RWPE2 (cell line): ENCODE data around the gene ALOX5.

ENCODE experiments used
- ATAC-seq: fragments of 200-7000 bp; cut with Tn5 transposase; 3 replicates; pipeline ENCODE4 v1.9.1; 2021; ENCODE audit warnings: low read depth
- DNase-seq: peaks from one replicate; pipeline ENCODE4 v3.0.0-alpha.2; 2020; ENCODE audit warnings: low spot score
- H3K27ac ChIP-seq: fragments of 450-650 bp; 2 replicates; pipeline ENCODE4 v1.5.1; 2017; ENCODE audit warnings: mild to moderate bottlenecking; ENCODE audit not compliant: poor library complexity, severe bottlenecking
- H3K27me3 ChIP-seq: fragments of 250-450 bp; sonication (Bioruptor Pico); 2 replicates; pipeline ENCODE4 v1.5.1; 2021; ENCODE audit warnings: mild to moderate bottlenecking, moderate library complexity; ENCODE audit not compliant: insufficient read depth, poor library complexity, severe bottlenecking
- H3K36me3 ChIP-seq: fragments of 250-450 bp; sonication (Bioruptor Pico); 2 replicates; pipeline ENCODE4 v1.5.1; 2020; ENCODE audit warnings: low read depth, mild to moderate bottlenecking, moderate library complexity
- H3K4me1 ChIP-seq: fragments of 250-450 bp; sonication (Bioruptor Pico); 2 replicates; pipeline ENCODE4 v1.5.1; 2021; ENCODE audit warnings: mild to moderate bottlenecking, moderate library complexity; ENCODE audit not compliant: insufficient read depth, poor library complexity, severe bottlenecking
- H3K4me3 ChIP-seq: fragments of 250-450 bp; sonication (Bioruptor Pico); 2 replicates; pipeline ENCODE4 v1.5.1; 2021; ENCODE audit warnings: mild to moderate bottlenecking, moderate library complexity; ENCODE audit not compliant: severe bottlenecking
- H3K9me3 ChIP-seq: fragments of 250-450 bp; sonication (Bioruptor Pico); 2 replicates; pipeline ENCODE4 v1.5.1; 2021; ENCODE audit warnings: mild to moderate bottlenecking, moderate library complexity; ENCODE audit not compliant: severe bottlenecking
- TF ChIP-seq, protein P1 (sequence below): fragments of 450-650 bp; IDR thresholded peaks from one replicate; pipeline ENCODE4 v1.5.1; 2017; ENCODE audit warnings: mild to moderate bottlenecking, moderate library complexity; ENCODE audit not compliant: poor library complexity, severe bottlenecking

Gene ALOX5

GRCh38 chr10:45422207-45422865, 48.3 kb downstream of the ALOX5 start:
- no peak overlapping the region for H3K4me3 ChIP-seq
- H3K9me3 ChIP-seq: no peaks in the 10 kb centered on the region
- ATAC-seq: no peak
- H3K27me3 ChIP-seq: peaks cover 2% of the 10 kb centered on the region
- no peak overlapping the region for H3K27ac ChIP-seq
- TF ChIP-seq, protein P1, sequence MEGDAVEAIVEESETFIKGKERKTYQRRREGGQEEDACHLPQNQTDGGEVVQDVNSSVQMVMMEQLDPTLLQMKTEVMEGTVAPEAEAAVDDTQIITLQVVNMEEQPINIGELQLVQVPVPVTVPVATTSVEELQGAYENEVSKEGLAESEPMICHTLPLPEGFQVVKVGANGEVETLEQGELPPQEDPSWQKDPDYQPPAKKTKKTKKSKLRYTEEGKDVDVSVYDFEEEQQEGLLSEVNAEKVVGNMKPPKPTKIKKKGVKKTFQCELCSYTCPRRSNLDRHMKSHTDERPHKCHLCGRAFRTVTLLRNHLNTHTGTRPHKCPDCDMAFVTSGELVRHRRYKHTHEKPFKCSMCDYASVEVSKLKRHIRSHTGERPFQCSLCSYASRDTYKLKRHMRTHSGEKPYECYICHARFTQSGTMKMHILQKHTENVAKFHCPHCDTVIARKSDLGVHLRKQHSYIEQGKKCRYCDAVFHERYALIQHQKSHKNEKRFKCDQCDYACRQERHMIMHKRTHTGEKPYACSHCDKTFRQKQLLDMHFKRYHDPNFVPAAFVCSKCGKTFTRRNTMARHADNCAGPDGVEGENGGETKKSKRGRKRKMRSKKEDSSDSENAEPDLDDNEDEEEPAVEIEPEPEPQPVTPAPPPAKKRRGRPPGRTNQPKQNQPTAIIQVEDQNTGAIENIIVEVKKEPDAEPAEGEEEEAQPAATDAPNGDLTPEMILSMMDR: no peak
- H3K4me1 ChIP-seq: no peaks in the 10 kb centered on the region
- H3K36me3 ChIP-seq: no peaks in the 10 kb centered on the region
- no peak for DNase-seq

- Histone ChIP-seq H3K27me3 (peaks cover 2% of the 10 kb centered on the region), H3K9me3 (no peaks in the 10 kb centered on the region), H3K27ac (no peak overlapping the region), H3K36me3 (no peaks in the 10 kb centered on the region), H3K4me1 (no peaks in the 10 kb centered on the region), H3K4me3 (no peak overlapping the region)
- no peak for DNase-seq
- TF ChIP-seq, protein P1: no peak
- no peak for ATAC-seq
Measured at GRCh38 chr10:45422866-45423659, 49.0 kb downstream of the ALOX5 start.

DNA sequence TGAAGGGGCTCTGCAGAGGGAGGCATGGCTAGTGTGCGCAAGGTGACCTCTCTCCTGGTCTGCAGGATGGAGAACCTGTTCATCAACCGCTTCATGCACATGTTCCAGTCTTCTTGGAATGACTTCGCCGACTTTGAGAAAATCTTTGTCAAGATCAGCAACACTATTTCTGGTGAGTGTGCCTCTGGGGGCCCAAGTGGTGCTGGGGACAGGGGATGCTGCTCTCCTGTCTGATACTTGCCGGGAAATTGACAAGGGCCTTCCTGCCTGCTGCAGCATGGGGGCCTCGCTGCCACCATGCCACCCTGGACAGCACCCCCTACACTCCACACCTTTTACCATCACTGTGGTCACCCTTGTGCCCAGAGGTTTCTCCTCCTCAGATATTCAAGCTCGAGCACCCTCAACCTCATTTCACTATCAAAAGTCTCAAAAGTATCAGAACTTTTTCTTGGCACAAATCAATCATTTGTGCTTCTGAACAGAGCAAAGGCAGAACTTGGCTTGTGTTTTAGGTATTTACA, 50.0 kb downstream of the ALOX5 start:
- Histone ChIP-seq H3K27me3 (peaks cover 8% of the 10 kb centered on the region), H3K4me1 (no peaks in the 10 kb centered on the region), H3K4me3 (no peak overlapping the region), H3K9me3 (no peaks in the 10 kb centered on the region), H3K36me3 (no peaks in the 10 kb centered on the region), H3K27ac (no peak overlapping the region)
- DNase-seq: no peak
- TF ChIP-seq, protein P1: no peak
- ATAC-seq: no peak

DNA sequence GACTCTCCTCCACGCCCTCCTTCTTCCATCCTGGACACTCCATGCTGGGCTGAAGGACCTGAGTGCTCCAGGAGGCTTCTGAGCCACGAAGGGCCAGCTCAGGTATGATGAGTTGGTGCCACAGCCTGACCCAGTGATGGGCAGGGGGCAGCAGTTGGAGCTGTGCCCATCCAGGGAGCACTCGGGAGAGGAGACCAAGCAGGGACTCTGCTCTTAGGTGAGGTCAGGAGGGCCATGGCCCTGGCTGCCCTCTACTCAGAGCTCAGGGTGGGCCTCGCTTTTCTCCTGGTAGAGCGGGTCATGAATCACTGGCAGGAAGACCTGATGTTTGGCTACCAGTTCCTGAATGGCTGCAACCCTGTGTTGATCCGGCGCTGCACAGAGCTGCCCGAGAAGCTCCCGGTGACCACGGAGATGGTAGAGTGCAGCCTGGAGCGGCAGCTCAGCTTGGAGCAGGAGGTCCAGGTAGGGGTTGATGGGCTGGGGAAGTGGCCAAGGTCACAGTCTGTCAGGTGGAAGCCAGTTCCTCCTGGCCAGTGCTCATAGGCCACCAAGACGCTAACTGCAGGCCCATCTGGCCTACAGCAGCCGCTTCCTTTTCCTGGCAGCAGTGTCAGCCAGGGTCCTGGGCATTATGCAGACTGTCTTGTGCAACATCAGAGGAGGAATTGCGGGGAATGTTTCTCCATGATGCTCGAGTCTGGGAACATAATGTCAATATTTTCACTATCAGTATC, 50.8 kb downstream of the ALOX5 start:
- Histone ChIP-seq H3K4me1 (no peaks in the 10 kb centered on the region), H3K36me3 (no peaks in the 10 kb centered on the region)
- ATAC-seq: no peak

More for the DNA sequence above, 50.8 kb downstream of the ALOX5 start:
- Histone ChIP-seq H3K4me3 (no peak overlapping the region), H3K27ac (no peak overlapping the region), H3K27me3 (peaks cover 9% of the 10 kb centered on the region), H3K9me3 (no peaks in the 10 kb centered on the region)
- no peak for DNase-seq
- TF ChIP-seq, protein P1: no peak
